Transverse colon (tissue), 4 donors: ENCODE measurements around the gene TMEFF1. TPM values are rescaled to one million over a fixed set of nuclear protein-coding genes. Genes with fewer than 3 reads are reported as not detected.

Source experiments
- DNase-seq: peaks from one replicate; pipeline ENCODE4 v3.0.0-alpha.2; 2019
- H3K27ac ChIP-seq, 4 donors: fragments of 200-600 bp; sonication (generic); 2 replicates each; pipeline ENCODE4 v1.5.1; 2016 to 2018; ENCODE audit warnings: inconsistent platforms in 4 of 4
- H3K27me3 ChIP-seq: fragments of 200-600 bp; sonication (generic); 2 replicates; pipeline ENCODE4 v1.5.1; 2017; ENCODE audit warnings: inconsistent platforms
- H3K36me3 ChIP-seq, 4 donors: fragments of 200-600 bp; sonication (generic); 2 replicates each; pipeline ENCODE4 v1.5.1; 2017 to 2019; ENCODE audit warnings: inconsistent platforms in 4 of 4
- H3K4me1 ChIP-seq, 4 donors: fragments of 200-600 bp; sonication (generic); 2 replicates each; pipeline ENCODE4 v1.5.1; 2017 to 2020; ENCODE audit warnings: inconsistent platforms in 4 of 4
- H3K4me3 ChIP-seq, 4 donors: fragments of 200-600 bp; sonication (generic); 1 replicate in 1 of 4; 2 replicates in 3 of 4; pipeline versions ENCODE4 v1.5.1 to v1.6.1; 2017 to 2019; ENCODE audit warnings: inconsistent platforms in 4 of 4
- H3K9me3 ChIP-seq, 2 donors: fragments of 200-600 bp; sonication (generic); 2 replicates each; pipeline ENCODE4 v1.5.1; 2017 to 2019; ENCODE audit warnings: inconsistent platforms in 2 of 2
- CTCF ChIP-seq, 5 experiments: fragments of 200-600 bp in 3 of 5; fragments of 450-650 bp in 2 of 5; sonication (generic) in 3 of 5; IDR thresholded peaks; 1 replicate in 2 of 5; 2 replicates in 3 of 5; pipeline ENCODE4 v1.5.1; 2016 to 2017; ENCODE audit warnings: antibody characterized with exemption in 5 of 5, inconsistent platforms in 3 of 5, mild to moderate bottlenecking in 2 of 5, moderate library complexity in 1 of 5
- EP300 ChIP-seq: sonication (generic); formaldehyde crosslinking; IDR thresholded peaks from one replicate; pipeline ENCODE4 v1.6.1; 2017; ENCODE audit warnings: antibody characterized with exemption, low read depth
- POLR2A ChIP-seq: fragments of 450-650 bp; IDR thresholded peaks from one replicate; pipeline ENCODE4 v1.6.1; 2016; ENCODE audit warnings: antibody characterized with exemption, mild to moderate bottlenecking, moderate library complexity
- POLR2AphosphoS5 ChIP-seq, 3 donors: sonication (generic); formaldehyde crosslinking; IDR thresholded peaks; one replicate each; pipeline ENCODE4 v1.6.1; 2016; ENCODE audit warnings: antibody characterized with exemption in 3 of 3
- WGBS, 2 donors: methylation state at CpG; one replicate each; pipeline ENCODE4 v1.1.5; 2018; ENCODE audit warnings: low coverage in 1 of 2; 5-methylcytosine and 5-hydroxymethylcytosine counted together
- in situ Hi-C, 4 donors: fragments of 200-750 bp; cut with MboI; loops; one replicate each; pipeline versions ENCODE4 v1.15.0 to v1.15.1; 2017; ENCODE audit warnings: low sequenced_read_pairs in 3 of 4, low pct_ligation_motif_present in 1 of 4, low pct_unique_long_range_greater_than_20kb in 1 of 4
- intact Hi-C: fragments of 100-400 bp; cut with DNase I; formaldehyde crosslinking; loops from one replicate; pipeline ENCODE4 v1.15.1; 2023; ENCODE audit warnings: low total_unique reads
- total RNA-seq, 4 donors: library from RNA; depleted of rRNA; stranded (reverse); fragments of >200 nt; gene quantifications; one replicate each; pipeline ENCODE4 v1.1.0, GENCODE V29; 2016

TMEFF1 gene
- total RNA-seq, 4 donors from 2014 or later = not detected

- TF ChIP-seq CTCF (IDR thresholded peaks at IDR 0.05) = no peak
- TF ChIP-seq EP300 = no peak
- TF ChIP-seq POLR2AphosphoS5 (IDR thresholded peaks at IDR 0.05) = no peak
- no peak for TF ChIP-seq POLR2A
- in situ Hi-C loops (loop anchor here in 1 of 4 donors (25.0 kb wide), 1 partner anchor 252 kb away; no protein-coding TSS in a partner anchor), intact Hi-C loops (no loop called here)
- no peak for DNase-seq
- Histone ChIP-seq H3K9me3 (no peaks in the 10 kb centered on the region), H3K27ac (no peak overlapping the region), H3K36me3 (no peaks in the 10 kb centered on the region), H3K27me3 (no peaks in the 10 kb centered on the region), H3K4me1 (no peaks in the 10 kb centered on the region), H3K4me3 (no peak overlapping the region)
- WGBS, 2 donors = 82 to 86% methylated on average over 5 of the region's 5 CpGs
Observed at GRCh38 chr9:100589582-100589981, 116.6 kb downstream of the TMEFF1 start.

- 80 to 100% methylated on average over 1 to 2 of the region's 2 CpGs for WGBS, 2 donors
- Histone ChIP-seq H3K36me3 (no peaks in the 10 kb centered on the region), H3K27me3 (no peaks in the 10 kb centered on the region), H3K27ac (no peak overlapping the region), H3K9me3 (no peaks in the 10 kb centered on the region), H3K4me3 (no peak overlapping the region), H3K4me1 (no peaks in the 10 kb centered on the region)
- in situ Hi-C loops = loop anchor here in 1 of 4 donors (25.0 kb wide), 1 partner anchor 253 kb away; no protein-coding TSS in a partner anchor
- intact Hi-C loops = no loop called here
- no peak for TF ChIP-seq EP300
- no peak for TF ChIP-seq POLR2AphosphoS5 (IDR thresholded peaks at IDR 0.05)
- TF ChIP-seq CTCF (IDR thresholded peaks at IDR 0.05) = no peak
- TF ChIP-seq POLR2A = no peak
- DNase-seq = no peak
Observed at GRCh38 chr9:100590481-100590880, 117.5 kb downstream of the TMEFF1 start.

GRCh38 chr9:100591139-100591538 is 118.2 kb downstream of the TMEFF1 start:
- H3K27ac ChIP-seq = no peak overlapping the region
- no peak overlapping the region for H3K4me3 ChIP-seq
- 91% methylated on average over 6 of the region's 6 CpGs; no CpG with 5 or more reads in 1 of the 2 donors for WGBS, 2 donors
- no peaks in the 10 kb centered on the region for H3K27me3 ChIP-seq
- no peaks in the 10 kb centered on the region for H3K9me3 ChIP-seq
- no peaks in the 10 kb centered on the region for H3K4me1 ChIP-seq
- in situ Hi-C loops (loop anchor here in 1 of 4 donors (25.0 kb wide), 1 partner anchor 254 kb away; no protein-coding TSS in a partner anchor), intact Hi-C loops (no loop called here)
- no peaks in the 10 kb centered on the region for H3K36me3 ChIP-seq
- DNase-seq = no peak
- no peak for TF ChIP-seq POLR2AphosphoS5 (IDR thresholded peaks at IDR 0.05)
- TF ChIP-seq POLR2A = no peak
- no peak for TF ChIP-seq EP300
- TF ChIP-seq CTCF (IDR thresholded peaks at IDR 0.05) = no peak

- H3K27ac ChIP-seq = no peak overlapping the region
- DNase-seq = no peak
- no peaks in the 10 kb centered on the region for H3K9me3 ChIP-seq
- H3K27me3 ChIP-seq = no peaks in the 10 kb centered on the region
- intact Hi-C loops = no loop called here
- in situ Hi-C loops = loop anchor here in 1 of 4 donors (25.0 kb wide), 1 partner anchor 255 kb away; no protein-coding TSS in a partner anchor
- 85 to 94% methylated on average over 3 to 5 of the region's 5 CpGs for WGBS, 2 donors
- no peak for TF ChIP-seq CTCF (IDR thresholded peaks at IDR 0.05)
- TF ChIP-seq POLR2A = no peak
- no peak for TF ChIP-seq POLR2AphosphoS5 (IDR thresholded peaks at IDR 0.05)
- TF ChIP-seq EP300 = no peak
- no peak overlapping the region for H3K4me3 ChIP-seq
- H3K4me1 ChIP-seq = no peaks in the 10 kb centered on the region
- no peaks in the 10 kb centered on the region for H3K36me3 ChIP-seq
Observed at GRCh38 chr9:100591639-100592412, 118.9 kb downstream of the TMEFF1 start.
